Endothelial cell of hepatic sinusoid (primary cell): ENCODE measurements around the gene GOPC.
"Not testable (repeated sequence)": the region's sequence is repeated elsewhere in the genome, so short reads cannot be mapped to it uniquely, and the experiment has no call there.

Source experiments
- in situ Hi-C: cut with HindIII; loops from 2 replicates; pipeline ENCODE4 v1.10.0; 2017; ENCODE audit warnings: low sequenced_read_pairs

GOPC gene

GRCh38 chr6:117521791-117522502 lies 80.4 kb downstream of the GOPC start:
- in situ Hi-C loops = no loop called here

- in situ Hi-C loops = no loop called here
Measured at GRCh38 chr6:117520603-117521395, 81.5 kb downstream of the GOPC start.

GRCh38 chr6:117518870-117519269 lies 83.4 kb downstream of the GOPC start:
- in situ Hi-C loops = no loop called here

GRCh38 chr6:117517995-117518394 lies 84.3 kb downstream of the GOPC start:
- in situ Hi-C loops = not testable (repeated sequence)

- in situ Hi-C loops = no loop called here
Measured at GRCh38 chr6:117515326-117515725, 87.0 kb downstream of the GOPC start.

- in situ Hi-C loops = loop anchor here (5.0 kb wide), 1 partner anchor 33 kb away; no protein-coding TSS in a partner anchor
Measured at GRCh38 chr6:117514655-117515054, 87.7 kb downstream of the GOPC start.

- in situ Hi-C loops = loop anchor here (5.0 kb wide), 1 partner anchor 33 kb away; no protein-coding TSS in a partner anchor
Measured at GRCh38 chr6:117513778-117514365, 88.4 kb downstream of the GOPC start.

GRCh38 chr6:117512987-117513573 lies 89.2 kb downstream of the GOPC start:
- in situ Hi-C loops = loop anchor here (5.0 kb wide), 1 partner anchor 34 kb away; no protein-coding TSS in a partner anchor

GRCh38 chr6:117512056-117512828 lies 90.1 kb downstream of the GOPC start:
- in situ Hi-C loops = loop anchor here (5.0 kb wide), 1 partner anchor 35 kb away; no protein-coding TSS in a partner anchor
